NOMO-1 treated with dmso at 0.1 percent for 144 hours (cell line): ENCODE results near the gene CMAS.
"Not testable (repeated sequence)": the region's sequence is repeated elsewhere in the genome, so short reads cannot be mapped to it uniquely, and the experiment has no call there.

Experiments
- DNase-seq: peaks from one replicate; lab custom pipeline; 2025; ENCODE audit not compliant: unreplicated experiment; lab: John Stamatoyannopoulos, UW

Gene CMAS

DNA sequence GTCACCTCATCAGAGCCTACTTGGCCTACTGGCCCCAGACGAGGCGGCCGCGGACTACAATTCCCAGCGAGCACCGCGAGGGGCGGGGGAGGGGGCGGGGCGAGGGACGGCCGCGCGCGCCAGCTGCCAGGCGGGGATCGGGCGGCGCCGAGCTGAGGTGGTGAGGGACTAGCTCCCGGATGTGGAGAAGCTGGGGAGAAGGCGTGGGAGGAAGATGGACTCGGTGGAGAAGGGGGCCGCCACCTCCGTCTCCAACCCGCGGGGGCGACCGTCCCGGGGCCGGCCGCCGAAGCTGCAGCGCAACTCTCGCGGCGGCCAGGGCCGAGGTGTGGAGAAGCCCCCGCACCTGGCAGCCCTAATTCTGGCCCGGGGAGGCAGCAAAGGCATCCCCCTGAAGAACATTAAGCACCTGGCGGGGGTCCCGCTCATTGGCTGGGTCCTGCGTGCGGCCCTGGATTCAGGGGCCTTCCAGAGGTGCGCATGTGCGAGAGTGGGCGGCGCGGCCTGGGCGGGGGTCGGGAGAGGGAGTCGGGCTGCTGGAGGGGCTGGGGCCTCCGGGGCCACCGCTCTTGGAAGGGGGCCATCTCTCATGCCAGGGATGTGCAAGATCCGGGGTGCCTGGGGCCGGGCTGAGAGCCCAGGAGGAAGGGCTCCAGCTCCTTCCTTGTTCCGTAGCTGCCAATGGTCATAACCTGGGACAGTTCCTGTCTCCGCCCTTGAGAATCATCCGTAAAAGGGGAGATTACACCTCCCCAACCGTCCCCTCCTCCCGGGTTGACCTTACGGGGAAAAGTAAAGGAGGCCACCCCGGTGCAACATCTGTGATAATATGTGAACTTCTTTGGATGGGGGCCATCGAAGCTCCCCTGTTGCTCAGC is at the start of gene CMAS:
TSS of gene CMAS (plus strand) at position 129 of the 878 bp plus-strand sequence. CDS start at position 215, 86 bp downstream.
- DNase-seq, result peak; percentile 50

DNA sequence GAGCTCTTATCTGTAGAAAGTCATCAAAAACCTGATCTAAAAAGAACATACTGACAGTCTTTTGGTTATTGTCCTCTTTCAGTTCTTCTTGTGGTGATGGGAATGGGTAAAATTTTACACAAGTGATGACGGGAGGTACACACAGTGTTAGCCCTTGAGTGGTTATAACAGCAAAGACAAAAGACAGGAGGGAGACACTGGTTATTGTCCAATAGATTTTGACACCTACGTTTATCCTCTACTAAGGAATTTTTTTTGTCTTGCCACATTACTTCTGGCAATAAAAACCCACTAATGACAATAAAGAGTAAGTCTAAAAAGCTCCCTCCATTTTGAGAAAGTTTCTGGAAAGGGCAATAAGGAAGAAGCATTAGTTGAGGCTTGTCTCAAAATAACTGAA is 47.7 kb upstream of the CMAS start:
- DNase-seq, result no peak

DNA sequence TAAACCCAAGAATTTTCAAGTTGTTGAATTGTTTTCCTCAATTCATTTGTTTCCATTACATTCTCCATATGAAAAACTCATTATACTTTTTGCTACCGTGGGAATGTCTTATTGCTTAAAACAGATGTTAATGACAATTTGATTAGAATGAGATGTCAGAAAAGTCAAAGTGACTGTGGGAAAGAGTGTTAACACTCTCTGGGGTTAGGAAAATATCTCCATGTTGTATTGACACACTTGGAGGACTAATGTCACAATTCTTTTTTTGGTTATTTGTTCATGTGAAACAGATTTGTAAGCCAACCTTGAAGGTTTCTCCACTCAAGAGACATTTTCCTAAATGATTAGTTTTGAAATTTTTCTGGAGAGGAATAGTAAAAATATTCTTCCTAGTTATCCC is 47.2 kb upstream of the CMAS start:
- no peak for DNase-seq

DNA sequence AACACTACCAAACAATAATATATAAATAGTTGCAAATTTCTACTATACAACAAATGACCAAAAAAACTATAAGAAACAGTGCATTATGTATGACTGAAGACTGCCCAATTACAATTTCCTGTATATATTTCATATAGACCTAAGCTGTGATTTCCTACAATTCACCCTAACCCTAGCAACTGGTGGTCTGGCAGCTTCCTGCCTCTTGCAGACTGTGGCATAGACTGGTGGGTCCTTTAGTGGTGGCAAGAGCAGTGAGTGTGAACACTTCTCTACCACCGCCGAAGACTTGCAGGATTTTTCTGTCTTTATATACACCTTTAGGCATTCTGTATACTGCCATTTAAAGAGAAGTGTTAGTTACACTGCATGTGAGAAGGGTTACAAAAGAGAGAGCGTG is 43.6 kb upstream of the CMAS start:
- no peak for DNase-seq

DNA sequence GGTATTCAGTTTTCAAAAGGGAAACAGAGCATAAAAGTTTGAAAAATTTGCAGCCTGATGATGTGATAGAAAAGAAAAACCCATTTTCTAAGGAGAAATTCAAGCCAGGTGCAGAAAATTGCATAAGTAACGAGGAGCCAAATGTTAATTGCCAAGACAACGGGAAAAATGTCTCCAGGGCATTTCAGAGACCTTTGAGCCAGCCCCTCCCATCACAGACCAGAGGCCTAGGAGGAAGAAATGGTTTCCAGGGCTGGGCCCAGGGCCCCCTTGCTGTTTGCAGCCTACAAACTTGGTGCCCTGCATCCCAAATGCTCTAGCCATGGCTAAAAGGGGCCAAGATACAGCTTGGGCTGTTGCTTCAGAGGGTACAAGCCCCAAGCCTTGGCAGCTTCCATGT is 38.2 kb upstream of the CMAS start:
- DNase-seq, result not testable (repeated sequence)

DNA sequence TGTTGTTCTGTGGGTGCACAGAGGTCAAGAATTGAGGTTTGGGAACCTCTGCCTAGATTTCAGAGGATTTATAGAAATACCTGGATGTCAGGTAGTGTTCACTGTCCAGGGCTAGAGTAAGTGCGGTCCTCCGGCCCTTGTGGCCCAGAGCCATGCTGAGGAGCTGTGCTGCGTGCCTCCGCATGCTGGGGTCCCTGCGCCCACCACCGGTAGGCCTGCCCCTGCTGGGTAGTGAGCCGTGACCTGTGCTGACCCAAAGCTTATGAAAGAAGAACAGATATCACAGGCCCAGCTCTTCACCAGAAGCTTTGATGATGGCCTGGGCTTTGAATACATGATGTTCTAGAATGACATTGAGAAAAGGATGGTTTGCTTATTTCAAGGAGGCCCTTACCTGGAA is 37.8 kb upstream of the CMAS start:
- DNase-seq, result no peak

DNA sequence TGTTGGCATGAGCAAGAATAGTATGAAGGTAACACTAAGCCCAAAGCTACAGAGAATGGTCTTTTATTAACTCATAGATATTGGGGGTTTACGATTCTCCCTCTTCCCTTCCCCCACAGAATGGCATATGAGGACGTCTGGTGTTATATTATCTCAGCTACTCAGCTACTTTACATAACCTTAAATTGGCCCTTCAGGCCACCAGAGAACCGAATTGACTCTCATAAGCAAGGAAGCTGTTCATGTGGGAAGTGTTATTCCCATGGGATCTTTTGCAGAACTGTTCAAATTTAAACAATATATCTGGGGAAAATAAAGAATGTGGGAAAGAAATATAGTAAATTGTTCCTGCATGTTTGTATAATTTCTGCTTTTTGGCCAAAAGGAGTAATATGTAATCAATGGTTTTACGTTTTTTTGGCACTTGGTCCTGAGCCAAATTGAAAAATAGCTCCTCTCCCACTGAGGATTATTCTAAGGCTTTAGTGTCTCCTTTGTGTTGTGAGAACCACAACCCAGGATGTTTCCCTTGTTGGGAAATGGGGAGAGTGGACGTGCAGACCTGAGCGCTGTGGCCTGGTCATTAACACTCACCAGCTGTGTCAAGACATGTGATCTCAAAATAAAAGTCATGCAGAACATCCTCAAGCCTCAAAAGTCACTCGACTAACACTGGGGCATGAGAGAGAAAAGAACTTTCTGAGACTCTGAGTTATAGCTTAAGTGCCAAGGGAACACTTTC is 31.8 kb upstream of the CMAS start:
- no peak for DNase-seq

DNA sequence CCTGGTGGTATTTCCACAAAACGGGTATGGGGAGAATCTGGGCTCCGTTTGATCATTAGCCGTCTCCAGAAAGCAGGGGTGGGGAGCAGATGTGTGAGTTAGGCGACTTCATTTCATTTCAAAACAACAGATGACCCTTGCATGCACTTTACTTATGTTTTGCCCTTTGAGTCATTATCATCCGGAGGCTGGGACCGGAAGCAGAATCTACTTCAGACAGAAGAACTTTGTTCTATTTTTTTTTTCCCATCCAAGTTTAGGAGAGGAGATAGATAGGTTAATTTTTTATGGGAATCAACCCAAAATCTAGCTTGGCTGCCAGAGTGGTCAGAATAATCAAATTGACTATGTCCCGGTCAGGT is 31.3 kb upstream of the CMAS start:
- DNase-seq, result no peak

DNA sequence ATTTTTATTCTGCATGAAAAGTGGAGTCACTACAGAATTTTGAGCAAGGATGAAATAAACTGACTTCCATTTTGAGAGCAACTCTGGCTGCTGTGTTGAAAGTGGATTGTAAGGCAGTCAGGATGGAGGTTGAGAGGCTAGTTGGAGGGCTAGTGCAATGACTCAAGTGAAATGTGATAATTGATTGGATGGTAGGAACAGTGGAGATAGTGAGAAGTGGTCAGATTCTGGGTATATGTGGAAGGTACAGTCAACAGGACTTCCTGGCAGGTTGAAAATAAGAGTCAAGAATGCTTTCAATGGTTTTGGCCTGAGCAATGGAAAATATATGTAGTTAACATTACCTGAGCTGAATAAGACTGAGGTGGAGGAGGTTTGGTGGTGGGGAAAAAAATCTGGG is 29.0 kb upstream of the CMAS start:
- DNase-seq, result no peak

DNA sequence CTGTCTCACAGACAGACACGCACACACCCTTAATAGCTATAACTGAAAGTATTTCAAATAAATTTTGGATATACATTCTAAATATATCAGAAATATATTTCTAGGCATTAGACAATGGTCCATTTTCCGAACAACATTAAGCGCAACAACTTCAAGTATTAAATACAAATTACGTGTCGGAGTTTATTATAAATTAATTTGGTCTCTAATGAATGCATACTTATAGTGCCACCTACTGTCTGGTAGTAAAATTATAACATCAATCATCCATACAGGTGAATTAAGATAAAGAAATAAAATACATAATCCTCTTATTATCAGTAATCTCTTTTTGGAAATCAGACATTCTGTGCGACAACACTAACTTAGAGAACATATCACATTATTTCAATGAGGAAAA is 27.2 kb upstream of the CMAS start:
- DNase-seq, result no peak

DNA sequence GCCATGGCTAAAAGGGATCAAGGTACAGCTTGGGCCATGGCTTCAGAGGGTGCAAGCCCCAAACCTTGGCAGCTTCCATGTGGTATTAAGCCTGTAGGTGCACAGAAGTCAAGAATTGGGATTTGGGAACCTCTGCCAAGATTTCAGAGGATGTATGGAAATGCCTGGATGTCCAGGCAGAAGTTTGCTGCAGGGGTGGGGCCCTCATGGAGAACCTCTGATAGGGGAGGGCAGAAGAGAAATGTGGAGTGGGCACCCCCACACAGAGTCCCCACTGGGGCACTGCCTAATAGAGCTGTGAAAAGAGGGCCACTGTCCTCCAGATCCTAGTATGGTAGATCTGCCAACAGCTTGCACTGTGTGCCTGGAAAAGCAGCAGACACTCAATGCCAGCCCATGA is 22.5 kb upstream of the CMAS start:
- not testable (repeated sequence) for DNase-seq

DNA sequence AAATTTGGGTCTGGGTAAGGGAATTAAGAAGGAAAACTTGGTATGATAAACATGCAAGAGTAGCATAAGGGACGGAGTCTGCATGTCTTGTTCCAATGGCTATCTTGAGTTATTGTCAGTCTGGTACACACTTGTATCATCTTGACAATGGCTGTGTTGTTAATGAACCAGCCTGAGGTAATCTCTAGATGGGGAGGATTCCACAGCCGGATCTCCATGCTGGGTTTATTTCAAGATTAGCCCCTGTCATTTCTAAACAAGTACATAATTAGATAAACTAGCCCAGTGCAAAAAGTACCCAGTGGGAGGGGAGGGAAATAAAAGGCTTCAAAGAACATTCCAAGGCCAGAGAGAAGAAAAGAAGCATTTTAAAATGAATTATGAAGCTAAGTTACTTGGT is 16.5 kb upstream of the CMAS start:
- DNase-seq, result no peak

DNA sequence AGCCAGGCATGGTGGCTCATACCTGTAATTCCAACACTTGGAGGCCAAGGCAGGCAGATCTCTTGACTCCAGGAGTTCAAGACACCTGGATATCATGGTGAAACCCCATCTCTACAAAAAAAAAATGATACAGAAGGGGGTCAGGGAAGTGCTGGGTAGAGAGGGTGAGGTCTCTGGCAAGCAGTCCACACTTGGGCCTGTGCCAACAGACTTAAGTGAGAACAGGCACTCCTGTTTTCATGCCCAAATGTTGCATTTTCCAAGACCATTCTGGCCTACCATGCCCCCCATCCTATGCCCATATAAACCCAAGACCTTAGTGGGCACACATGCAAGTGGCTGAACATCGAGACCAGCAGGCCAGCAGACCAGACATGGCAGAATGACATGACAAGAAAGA is 16.0 kb upstream of the CMAS start:
- DNase-seq, result no peak

DNA sequence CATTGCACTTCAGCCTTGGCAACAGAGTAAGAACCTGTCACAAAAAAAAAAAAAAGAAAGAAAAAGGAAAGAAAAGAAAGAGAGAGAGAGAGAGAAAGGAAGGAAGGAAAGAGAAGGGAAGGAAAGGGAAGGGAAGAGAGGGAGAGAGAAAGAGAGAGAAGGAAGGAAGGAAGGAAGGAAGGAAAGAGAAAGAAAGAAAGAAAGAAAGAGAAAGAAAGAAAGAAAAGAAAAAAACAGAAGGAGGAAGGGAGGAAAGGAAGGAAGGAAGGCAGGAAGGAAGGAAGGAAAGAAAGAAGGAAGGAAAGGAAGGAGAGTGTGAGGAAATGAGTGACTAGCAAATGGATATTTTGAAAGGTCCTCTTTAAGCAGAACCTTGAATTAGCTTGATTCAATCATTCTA is 13.3 kb upstream of the CMAS start:
- no peak for DNase-seq

DNA sequence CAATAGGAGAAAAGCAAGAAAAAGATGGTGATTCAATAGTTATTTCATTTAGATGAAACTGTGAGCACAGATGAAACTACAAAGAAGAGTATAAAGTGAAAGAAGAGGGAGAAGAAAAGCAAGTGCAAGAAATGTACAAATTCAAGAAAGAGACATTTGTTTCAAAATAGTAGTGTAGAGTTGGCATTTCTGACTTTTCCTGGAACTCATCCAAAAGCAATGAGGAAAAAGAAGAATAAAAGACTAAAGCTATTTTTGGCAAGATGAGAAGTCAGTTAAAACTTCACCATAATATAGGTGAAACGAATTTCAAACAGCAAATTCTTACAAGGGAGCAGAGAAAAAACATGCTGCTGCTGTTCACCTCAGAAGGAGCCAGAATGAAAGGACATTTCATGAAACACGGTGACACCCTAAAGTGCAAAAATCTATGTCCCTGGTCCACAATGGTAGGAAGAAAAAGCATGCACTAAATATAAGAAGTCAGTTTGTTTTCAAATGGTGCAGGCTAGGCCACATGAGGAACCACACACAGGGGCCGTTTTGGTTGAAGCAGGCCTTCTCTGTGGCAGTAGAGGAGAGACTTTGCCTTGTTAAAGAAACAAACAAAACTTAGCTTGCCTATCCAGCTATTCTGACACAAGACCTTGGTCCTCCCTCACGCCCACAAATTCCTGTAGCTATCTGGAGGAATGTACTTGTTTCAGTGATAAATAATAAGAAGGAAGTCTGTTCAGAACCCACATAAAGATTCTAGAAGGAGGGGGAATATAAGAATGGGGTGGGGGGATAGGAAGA is 11.1 kb upstream of the CMAS start:
- no peak for DNase-seq

DNA sequence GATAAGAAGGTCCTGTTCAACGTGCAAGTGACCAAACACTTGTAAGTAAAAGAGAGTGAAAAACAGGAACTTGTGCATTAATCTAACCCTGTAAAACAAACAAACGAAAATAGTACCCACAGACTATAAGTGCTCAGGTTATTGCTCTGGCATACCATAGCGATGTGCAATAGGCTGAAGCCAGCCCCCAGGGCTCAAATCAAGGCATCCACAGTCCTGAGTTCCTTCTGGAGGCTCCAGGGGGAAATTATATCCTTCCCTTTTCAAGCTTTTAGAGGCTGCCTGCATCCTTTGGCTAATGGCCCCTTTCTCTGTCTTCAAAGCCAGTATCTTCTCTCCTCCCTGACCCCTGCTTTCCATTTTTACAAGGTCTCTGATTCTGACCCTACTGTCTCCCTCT is 8.1 kb upstream of the CMAS start:
- no peak for DNase-seq

DNA sequence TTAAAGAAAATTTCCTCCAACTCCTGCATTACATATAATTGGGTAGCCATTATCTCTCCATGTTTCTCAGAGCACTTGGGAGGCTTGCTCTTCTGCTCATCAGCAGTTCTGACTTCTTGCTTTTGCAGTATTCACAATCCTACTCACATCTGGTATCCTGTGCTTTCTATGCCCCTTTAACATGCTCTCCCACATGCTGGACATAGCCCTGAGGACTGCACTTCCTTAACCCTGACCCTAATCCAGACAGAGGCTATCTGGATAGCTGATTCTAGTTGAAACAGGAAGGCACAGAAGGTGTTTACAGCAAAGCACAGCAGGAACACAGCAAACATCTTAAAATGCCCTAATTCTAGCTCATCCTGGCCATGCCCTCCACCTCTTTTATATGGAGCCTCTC is 7.3 kb upstream of the CMAS start:
- no peak for DNase-seq

DNA sequence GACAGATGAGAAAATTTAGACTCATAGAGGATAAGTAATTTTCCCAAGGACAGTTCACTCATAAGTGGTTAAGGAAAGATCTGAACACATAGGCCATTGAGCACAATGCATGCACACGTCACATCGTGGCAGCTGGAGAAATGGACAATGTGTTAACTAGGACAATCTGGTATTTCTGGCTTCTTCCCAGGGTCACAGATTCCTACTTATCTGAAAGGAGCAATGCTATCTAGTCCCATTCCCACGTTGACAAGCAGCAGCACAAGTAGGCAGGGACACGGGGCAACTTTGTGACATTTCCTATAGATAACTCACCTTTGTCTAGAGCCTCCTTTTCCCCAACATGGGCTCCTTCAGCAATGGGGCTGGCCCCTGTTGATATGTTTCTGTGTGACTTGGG is 6.7 kb upstream of the CMAS start:
- no peak for DNase-seq

DNA sequence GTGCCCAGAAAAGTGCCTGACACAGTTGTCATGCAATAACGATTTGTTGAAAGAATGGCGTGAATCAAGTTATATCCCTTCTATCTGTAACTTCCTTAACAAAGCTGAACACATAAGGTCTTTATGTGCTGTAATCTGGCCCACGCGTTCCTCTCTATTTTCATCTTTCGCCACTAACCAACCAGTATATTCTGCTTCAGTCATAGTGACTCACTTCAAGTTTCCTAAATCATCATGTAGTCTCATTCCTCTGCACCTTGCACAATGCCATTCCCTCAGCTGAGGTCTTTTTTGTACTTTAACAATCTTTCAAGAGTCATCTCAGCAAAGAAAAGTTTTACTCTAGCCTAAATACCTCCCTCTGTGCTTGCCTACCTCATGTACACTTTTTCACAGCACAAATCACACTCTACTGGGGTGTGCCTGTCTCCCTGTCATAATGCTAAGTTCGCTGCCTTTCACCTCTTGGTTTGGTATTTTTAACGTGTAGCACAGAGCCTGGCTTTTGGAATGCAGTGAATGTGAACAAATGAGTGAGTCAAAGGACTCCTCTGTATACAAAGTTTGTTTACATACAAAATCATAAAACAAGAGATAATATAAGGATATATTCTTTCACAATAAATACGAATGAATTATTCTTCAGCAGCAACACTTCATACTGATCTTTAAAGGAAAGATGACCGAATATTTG is 2.9 kb upstream of the CMAS start:
- peak; percentile 66 for DNase-seq

DNA sequence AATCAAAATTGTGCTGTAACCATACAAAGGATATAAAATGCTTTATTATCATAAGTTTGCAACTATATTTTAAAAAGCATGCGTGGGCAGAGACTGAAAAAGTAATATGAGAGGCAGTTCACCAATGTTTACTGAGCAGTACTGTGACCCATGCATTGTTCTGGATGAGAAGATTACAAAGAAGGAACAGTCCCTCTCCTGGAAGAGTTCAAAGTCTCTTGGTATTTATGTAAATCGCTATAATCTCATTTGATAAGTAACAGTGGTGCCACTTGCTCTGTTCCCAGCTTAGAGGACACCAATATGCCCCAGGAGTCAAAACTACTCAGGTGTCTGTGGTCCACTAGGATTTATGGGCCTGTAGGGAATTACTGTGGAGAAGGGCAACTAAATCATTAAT is 2.1 kb upstream of the CMAS start:
- DNase-seq, result no peak

DNA sequence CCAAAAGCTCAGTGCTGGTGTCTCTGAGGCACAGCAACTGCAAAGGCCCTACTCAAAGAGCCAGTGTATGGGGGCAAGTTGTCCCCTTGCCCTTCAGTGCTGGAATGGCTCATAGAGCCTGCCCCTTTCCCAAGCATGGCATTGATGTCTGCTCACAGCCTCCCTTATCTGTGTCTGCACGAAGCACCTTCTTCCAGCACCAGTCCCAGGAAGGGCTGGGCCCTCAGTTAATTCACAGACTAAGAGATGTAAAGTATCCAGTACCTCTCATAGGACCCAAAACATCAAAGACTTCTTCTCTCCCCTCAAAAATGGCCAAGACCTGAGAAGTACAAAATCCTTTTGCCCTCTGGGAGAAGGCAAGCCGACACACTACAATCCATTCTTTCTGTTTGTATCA is 1.6 kb upstream of the CMAS start:
- DNase-seq, result no peak
